Measurements from ENCODE around the gene HSPA9.

GRCh38 chr5:138569782-138570181 is 5.4 kb downstream of the HSPA9 start:
- TF ChIP-seq POLR2AphosphoS5 (IDR thresholded peaks at IDR 0.05; ENCODE audit: low read depth, low read length) (no peak), FOSL1 (IDR thresholded peaks at IDR 0.05; ENCODE audit: insufficient read depth, low read depth, low read length) (no peak), GABPA (IDR thresholded peaks at IDR 0.05; ENCODE audit: borderline replicate concordance, insufficient read depth, low read length) (no peak), EZH2 (IDR thresholded peaks at IDR 0.05; ENCODE audit: low read depth, low read length, severe bottlenecking) (no peak), CTCF (IDR thresholded peaks at IDR 0.05; ENCODE audit: control extremely low read depth in 1 of 3, insufficient read depth in 1 of 3, low read depth in 1 of 3, low read length in 3 of 3) (no peak), KDM4A (IDR thresholded peaks at IDR 0.05; ENCODE audit: low read depth, low read length, severe bottlenecking) (no peak), POLR2A (IDR thresholded peaks at IDR 0.05; ENCODE audit: control extremely low read depth in 1 of 2, low read depth in 2 of 2, low read length in 2 of 2) (no peak), MAX (IDR thresholded peaks at IDR 0.05) (no peak), PHF8 (conservative IDR thresholded peaks at IDR 0.05; ENCODE audit: low read depth, low read length) (no peak), EP300 (IDR thresholded peaks at IDR 0.05; ENCODE audit: borderline replicate concordance in 1 of 2, low read depth in 2 of 2, low read length in 2 of 2) (no peak), NRF1 (IDR thresholded peaks at IDR 0.05; ENCODE audit: low read depth, low read length) (no peak), SP1 (IDR thresholded peaks at IDR 0.05; ENCODE audit: low read depth, low read length) (no peak), CBX5 (IDR thresholded peaks at IDR 0.05; ENCODE audit: low read depth, low read length) (no peak), CHD2 (IDR thresholded peaks at IDR 0.05; ENCODE audit: low read length) (no peak)
